ENCODE results near the gene NPPB. TPM values are rescaled to one million over a fixed set of nuclear protein-coding genes. Genes with fewer than 3 reads are reported as not detected.

The NPPB gene
- total and polyA plus RNA-seq, 2 experiments from 2014 or later: 0.95 TPM; not detected in 1

DNA sequence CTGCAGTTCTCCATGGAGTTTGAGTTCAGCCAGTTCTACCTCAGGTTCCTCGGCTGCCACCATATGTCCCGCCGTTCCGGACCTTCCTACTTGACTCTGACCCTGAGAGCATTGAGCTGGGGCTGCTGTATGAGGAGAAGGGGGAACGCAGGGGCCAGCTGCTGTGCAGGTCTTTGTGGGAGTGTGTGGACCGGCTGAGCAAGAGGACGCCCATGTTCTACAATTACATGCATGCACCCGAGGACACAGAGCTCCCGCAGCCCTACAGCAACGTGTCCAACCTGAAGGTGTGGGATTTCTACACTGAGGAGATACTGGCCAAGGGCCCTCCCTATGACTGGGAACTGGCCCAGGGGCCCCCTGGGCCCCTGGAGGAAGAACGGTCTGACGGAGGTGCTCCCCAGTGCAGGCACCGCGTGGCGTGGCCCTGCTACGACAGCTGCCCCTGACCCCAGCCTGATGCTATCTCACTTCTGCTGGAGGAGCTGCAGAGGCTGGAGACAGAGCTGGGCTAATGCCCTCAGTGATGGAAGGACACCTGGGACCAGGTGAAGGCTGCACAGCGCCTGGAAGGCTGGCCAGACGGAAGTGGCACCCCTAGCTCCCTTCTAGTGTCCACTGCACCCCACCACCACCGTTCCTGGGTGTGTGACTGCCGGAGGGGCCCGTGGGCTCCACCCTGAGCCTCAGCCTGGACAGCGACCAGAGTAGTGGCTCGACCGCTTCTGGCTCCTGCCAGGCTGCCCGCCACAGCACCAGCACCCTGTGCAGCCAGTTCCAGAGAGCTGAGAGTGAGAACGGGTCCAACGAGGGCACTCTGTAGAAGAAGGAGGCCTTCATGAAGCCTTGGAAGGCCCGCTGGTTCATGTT, 20.8 kb upstream of the NPPB start:
- DNase-seq (ENCODE audit: low spot score): no peak
- no peaks in the 10 kb centered on the region for H3K9me2 ChIP-seq (ENCODE audit: insufficient read depth)

More for the DNA sequence above, 20.8 kb upstream of the NPPB start:
- H3K27me3 ChIP-seq (ENCODE audit: insufficient read depth): no peaks in the 10 kb centered on the region
- no peaks in the 10 kb centered on the region for H3K79me2 ChIP-seq (replicated peaks; ENCODE audit: insufficient read depth)
- no peak overlapping the region for H2AFZ ChIP-seq
- peaks cover 3% of the 10 kb centered on the region; the same call in 1 of the 2 replicates for H3K4me1 ChIP-seq (ENCODE audit: insufficient read depth)
- no peaks in the 10 kb centered on the region for H3F3A ChIP-seq (replicated peaks; ENCODE audit: low read depth)
- no peak overlapping the region for H3K4me3 Mint-ChIP-seq
- no peak overlapping the region for H3K27ac Mint-ChIP-seq
- peaks cover 5% of the 10 kb centered on the region for H3K27me3 Mint-ChIP-seq (ENCODE audit: insufficient read depth, low read depth, poor library complexity)
- H3K4me1 Mint-ChIP-seq: peaks cover 8% of the 10 kb centered on the region
- ATAC-seq: no peak
- no peaks in the 10 kb centered on the region for H4K20me1 ChIP-seq (replicated peaks; ENCODE audit: insufficient read depth)
- no peak overlapping the region for H3K27ac ChIP-seq (ENCODE audit: low read depth)
- TF ChIP-seq CTCF (conservative IDR thresholded peaks at IDR 0.05; ENCODE audit: low read depth in 2 of 2) (no peak), POLR2AphosphoS5 (IDR thresholded peaks at IDR 0.05; ENCODE audit: low read depth) (no peak), CREB1 (CRISPR knock-in tag; IDR thresholded peaks at IDR 0.05; ENCODE audit: low read depth) (no peak), ZNF462 (CRISPR knock-in tag; IDR thresholded peaks at IDR 0.05) (no peak), NANOG (IDR thresholded peaks at IDR 0.05; ENCODE audit: borderline replicate concordance) (no peak)
- TF ChIP-seq, protein P1, sequence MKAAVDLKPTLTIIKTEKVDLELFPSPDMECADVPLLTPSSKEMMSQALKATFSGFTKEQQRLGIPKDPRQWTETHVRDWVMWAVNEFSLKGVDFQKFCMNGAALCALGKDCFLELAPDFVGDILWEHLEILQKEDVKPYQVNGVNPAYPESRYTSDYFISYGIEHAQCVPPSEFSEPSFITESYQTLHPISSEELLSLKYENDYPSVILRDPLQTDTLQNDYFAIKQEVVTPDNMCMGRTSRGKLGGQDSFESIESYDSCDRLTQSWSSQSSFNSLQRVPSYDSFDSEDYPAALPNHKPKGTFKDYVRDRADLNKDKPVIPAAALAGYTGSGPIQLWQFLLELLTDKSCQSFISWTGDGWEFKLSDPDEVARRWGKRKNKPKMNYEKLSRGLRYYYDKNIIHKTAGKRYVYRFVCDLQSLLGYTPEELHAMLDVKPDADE (IDR thresholded peaks at IDR 0.05): no peak
- no peaks in the 10 kb centered on the region for H3K9me3 Mint-ChIP-seq
- no peaks in the 10 kb centered on the region for H3K36me3 ChIP-seq (ENCODE audit: insufficient read depth)
- H3K4me3 ChIP-seq: no peak overlapping the region
- H3K36me3 Mint-ChIP-seq (ENCODE audit: low read depth): no peaks in the 10 kb centered on the region; the same call in 2 of the 3 replicates
- no peak overlapping the region for H3K4me2 ChIP-seq

Measured in GM23338 (cell line).